ENCODE results near the gene NAA20. TPM values are rescaled to one million over a fixed set of nuclear protein-coding genes. Genes with fewer than 3 reads are reported as not detected.

Gene NAA20
- total and polyA plus RNA-seq, 2 of the 13 experiments (the other 11 are each of a cell fraction or from before 2014, with no cell fraction given), result 81.9 to 82.8 TPM

DNA sequence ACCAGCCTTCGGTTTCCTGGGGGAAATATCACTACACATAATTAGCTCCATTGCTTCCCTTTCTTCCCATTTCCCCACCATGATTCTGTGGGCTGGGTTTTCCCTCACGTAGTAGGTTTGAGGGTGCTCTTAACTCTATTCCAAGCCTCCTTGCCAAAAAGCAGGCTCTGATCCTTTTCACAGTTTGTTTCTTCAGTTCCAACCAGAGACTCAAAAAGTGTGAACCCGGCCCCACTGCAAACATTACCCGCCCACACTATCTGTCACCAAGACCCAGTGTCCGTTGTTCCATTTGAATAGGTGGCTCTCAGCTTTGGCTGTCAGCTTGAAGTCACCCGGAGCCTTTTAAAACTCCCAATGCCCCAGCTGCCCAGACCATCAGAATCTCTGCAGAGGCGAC is 11.8 kb upstream of the NAA20 start (continued):
- TF ChIP-seq, protein P1, sequence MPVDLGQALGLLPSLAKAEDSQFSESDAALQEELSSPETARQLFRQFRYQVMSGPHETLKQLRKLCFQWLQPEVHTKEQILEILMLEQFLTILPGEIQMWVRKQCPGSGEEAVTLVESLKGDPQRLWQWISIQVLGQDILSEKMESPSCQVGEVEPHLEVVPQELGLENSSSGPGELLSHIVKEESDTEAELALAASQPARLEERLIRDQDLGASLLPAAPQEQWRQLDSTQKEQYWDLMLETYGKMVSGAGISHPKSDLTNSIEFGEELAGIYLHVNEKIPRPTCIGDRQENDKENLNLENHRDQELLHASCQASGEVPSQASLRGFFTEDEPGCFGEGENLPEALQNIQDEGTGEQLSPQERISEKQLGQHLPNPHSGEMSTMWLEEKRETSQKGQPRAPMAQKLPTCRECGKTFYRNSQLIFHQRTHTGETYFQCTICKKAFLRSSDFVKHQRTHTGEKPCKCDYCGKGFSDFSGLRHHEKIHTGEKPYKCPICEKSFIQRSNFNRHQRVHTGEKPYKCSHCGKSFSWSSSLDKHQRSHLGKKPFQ (CRISPR knock-in tag; IDR thresholded peaks at IDR 0.05; ENCODE audit: insufficient replicate concordance), result no peak
- TF ChIP-seq ZNF615 (CRISPR knock-in tag; IDR thresholded peaks at IDR 0.05; ENCODE audit: borderline replicate concordance), result no peak
- TF ChIP-seq JUN (CRISPR knock-in tag; IDR thresholded peaks at IDR 0.05), result no peak
- no peak for TF ChIP-seq ZC3H13 (CRISPR knock-in tag; IDR thresholded peaks at IDR 0.05)
- TF ChIP-seq SALL1 (CRISPR knock-in tag; IDR thresholded peaks at IDR 0.05), result peak; percentile 48; the same call in 1 of the 2 replicates
- TF ChIP-seq ASH2L (IDR thresholded peaks at IDR 0.05; ENCODE audit: insufficient read length, low read depth, low read length), result peak; percentile 25
- TF ChIP-seq ZNF816 (CRISPR knock-in tag; IDR thresholded peaks at IDR 0.05; ENCODE audit: borderline replicate concordance), result 0 out of 2 replicates have a peak, but pooled peaks have one; percentile 61
- TF ChIP-seq TMF1 (CRISPR knock-in tag; IDR thresholded peaks at IDR 0.05; ENCODE audit: low read depth), result no peak
- TF ChIP-seq, protein P2, sequence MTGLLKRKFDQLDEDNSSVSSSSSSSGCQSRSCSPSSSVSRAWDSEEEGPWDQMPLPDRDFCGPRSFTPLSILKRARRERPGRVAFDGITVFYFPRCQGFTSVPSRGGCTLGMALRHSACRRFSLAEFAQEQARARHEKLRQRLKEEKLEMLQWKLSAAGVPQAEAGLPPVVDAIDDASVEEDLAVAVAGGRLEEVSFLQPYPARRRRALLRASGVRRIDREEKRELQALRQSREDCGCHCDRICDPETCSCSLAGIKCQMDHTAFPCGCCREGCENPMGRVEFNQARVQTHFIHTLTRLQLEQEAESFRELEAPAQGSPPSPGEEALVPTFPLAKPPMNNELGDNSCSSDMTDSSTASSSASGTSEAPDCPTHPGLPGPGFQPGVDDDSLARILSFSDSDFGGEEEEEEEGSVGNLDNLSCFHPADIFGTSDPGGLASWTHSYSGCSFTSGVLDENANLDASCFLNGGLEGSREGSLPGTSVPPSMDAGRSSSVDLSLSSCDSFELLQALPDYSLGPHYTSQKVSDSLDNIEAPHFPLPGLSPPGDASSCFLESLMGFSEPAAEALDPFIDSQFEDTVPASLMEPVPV (CRISPR knock-in tag; IDR thresholded peaks at IDR 0.05), result no peak
- TF ChIP-seq, protein P3, sequence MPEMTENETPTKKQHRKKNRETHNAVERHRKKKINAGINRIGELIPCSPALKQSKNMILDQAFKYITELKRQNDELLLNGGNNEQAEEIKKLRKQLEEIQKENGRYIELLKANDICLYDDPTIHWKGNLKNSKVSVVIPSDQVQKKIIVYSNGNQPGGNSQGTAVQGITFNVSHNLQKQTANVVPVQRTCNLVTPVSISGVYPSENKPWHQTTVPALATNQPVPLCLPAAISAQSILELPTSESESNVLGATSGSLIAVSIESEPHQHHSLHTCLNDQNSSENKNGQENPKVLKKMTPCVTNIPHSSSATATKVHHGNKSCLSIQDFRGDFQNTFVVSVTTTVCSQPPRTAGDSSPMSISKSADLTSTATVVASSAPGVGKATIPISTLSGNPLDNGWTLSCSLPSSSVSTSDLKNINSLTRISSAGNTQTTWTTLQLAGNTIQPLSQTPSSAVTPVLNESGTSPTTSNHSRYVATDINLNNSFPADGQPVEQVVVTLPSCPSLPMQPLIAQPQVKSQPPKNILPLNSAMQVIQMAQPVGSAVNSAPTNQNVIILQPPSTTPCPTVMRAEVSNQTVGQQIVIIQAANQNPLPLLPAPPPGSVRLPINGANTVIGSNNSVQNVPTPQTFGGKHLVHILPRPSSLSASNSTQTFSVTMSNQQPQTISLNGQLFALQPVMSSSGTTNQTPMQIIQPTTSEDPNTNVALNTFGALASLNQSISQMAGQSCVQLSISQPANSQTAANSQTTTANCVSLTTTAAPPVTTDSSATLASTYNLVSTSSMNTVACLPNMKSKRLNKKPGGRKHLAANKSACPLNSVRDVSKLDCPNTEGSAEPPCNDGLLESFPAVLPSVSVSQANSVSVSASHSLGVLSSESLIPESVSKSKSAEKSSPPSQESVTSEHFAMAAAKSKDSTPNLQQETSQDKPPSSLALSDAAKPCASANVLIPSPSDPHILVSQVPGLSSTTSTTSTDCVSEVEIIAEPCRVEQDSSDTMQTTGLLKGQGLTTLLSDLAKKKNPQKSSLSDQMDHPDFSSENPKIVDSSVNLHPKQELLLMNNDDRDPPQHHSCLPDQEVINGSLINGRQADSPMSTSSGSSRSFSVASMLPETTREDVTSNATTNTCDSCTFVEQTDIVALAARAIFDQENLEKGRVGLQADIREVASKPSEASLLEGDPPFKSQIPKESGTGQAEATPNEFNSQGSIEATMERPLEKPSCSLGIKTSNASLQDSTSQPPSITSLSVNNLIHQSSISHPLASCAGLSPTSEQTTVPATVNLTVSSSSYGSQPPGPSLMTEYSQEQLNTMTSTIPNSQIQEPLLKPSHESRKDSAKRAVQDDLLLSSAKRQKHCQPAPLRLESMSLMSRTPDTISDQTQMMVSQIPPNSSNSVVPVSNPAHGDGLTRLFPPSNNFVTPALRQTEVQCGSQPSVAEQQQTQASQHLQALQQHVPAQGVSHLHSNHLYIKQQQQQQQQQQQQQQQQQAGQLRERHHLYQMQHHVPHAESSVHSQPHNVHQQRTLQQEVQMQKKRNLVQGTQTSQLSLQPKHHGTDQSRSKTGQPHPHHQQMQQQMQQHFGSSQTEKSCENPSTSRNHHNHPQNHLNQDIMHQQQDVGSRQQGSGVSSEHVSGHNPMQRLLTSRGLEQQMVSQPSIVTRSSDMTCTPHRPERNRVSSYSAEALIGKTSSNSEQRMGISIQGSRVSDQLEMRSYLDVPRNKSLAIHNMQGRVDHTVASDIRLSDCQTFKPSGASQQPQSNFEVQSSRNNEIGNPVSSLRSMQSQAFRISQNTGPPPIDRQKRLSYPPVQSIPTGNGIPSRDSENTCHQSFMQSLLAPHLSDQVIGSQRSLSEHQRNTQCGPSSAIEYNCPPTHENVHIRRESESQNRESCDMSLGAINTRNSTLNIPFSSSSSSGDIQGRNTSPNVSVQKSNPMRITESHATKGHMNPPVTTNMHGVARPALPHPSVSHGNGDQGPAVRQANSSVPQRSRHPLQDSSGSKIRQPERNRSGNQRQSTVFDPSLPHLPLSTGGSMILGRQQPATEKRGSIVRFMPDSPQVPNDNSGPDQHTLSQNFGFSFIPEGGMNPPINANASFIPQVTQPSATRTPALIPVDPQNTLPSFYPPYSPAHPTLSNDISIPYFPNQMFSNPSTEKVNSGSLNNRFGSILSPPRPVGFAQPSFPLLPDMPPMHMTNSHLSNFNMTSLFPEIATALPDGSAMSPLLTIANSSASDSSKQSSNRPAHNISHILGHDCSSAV (CRISPR knock-in tag; IDR thresholded peaks at IDR 0.05; ENCODE audit: borderline replicate concordance), result no peak
- 0 out of 2 replicates have a peak, but pooled peaks have one; percentile 32 for TF ChIP-seq ZNF644 (CRISPR knock-in tag; IDR thresholded peaks at IDR 0.05; ENCODE audit: low read depth)
- no peak for TF ChIP-seq REPIN1 (CRISPR knock-in tag; IDR thresholded peaks at IDR 0.05; ENCODE audit: borderline replicate concordance, low read depth)
- no peak for TF ChIP-seq GABPB1 (CRISPR knock-in tag; IDR thresholded peaks at IDR 0.05)
- TF ChIP-seq SIN3A (IDR thresholded peaks at IDR 0.05; ENCODE audit: borderline replicate concordance, low read depth, low read length), result peak; percentile 38; the same call in 1 of the 2 replicates
- TF ChIP-seq CBX2 (IDR thresholded peaks at IDR 0.05; ENCODE audit: low read depth, low read length), result no peak
- TF ChIP-seq CBX2 (CRISPR knock-in tag; IDR thresholded peaks at IDR 0.05; ENCODE audit: low read depth), result no peak
- no peak for TF ChIP-seq ARID2 (CRISPR knock-in tag; IDR thresholded peaks at IDR 0.05; ENCODE audit: borderline replicate concordance)
- TF ChIP-seq CHD2 (IDR thresholded peaks at IDR 0.05; ENCODE audit: low read depth, low read length), result no peak
